Prostate gland (tissue), 2 donors: ENCODE results near the gene MUC15. TPM values are rescaled to one million over a fixed set of nuclear protein-coding genes. Genes with fewer than 3 reads are reported as not detected.

ENCODE experiments used
- DNase-seq: peaks from one replicate; pipeline ENCODE4 v3.0.0-alpha.2; 2019; ENCODE audit warnings: low spot score
- H3K27ac ChIP-seq, 2 donors: fragments of 200-600 bp; sonication (generic); 2 replicates each; pipeline ENCODE4 v1.5.1; 2017 to 2019
- H3K27me3 ChIP-seq: fragments of 200-600 bp; sonication (generic); replicated peaks from 2 replicates; pipeline ENCODE4 v1.5.1; 2019; ENCODE audit not compliant: insufficient read depth
- H3K36me3 ChIP-seq, 2 donors: fragments of 200-600 bp; sonication (generic); 1 replicate in 1 of 2; 2 replicates in 1 of 2; pipeline versions ENCODE4 v1.5.1 to v1.8.1; 2017 to 2019
- H3K4me1 ChIP-seq: fragments of 200-600 bp; sonication (generic); replicated peaks from 2 replicates; pipeline ENCODE4 v1.5.1; 2019
- H3K4me3 ChIP-seq, 2 donors: fragments of 200-600 bp; sonication (generic); 2 replicates each; pipeline ENCODE4 v1.5.1; 2017 to 2019
- H3K9me3 ChIP-seq: fragments of 200-600 bp; sonication (generic); 2 replicates; pipeline ENCODE4 v1.5.1; 2017
- POLR2A ChIP-seq: fragments of 450-650 bp; IDR thresholded peaks from one replicate; pipeline ENCODE4 v1.6.1; 2016; ENCODE audit warnings: antibody characterized with exemption, mild to moderate bottlenecking
- POLR2AphosphoS5 ChIP-seq: sonication (generic); formaldehyde crosslinking; IDR thresholded peaks from one replicate; pipeline ENCODE4 v1.6.1; 2017; ENCODE audit warnings: antibody characterized with exemption
- WGBS: methylation state at CpG from one replicate; pipeline ENCODE4 v1.1.5; 2018; 5-methylcytosine and 5-hydroxymethylcytosine counted together
- intact Hi-C: fragments of 100-400 bp; cut with DNase I; formaldehyde crosslinking; loops from one replicate; pipeline ENCODE4 v1.14.2; 2022
- total RNA-seq, 2 donors: library from RNA; depleted of rRNA; stranded (reverse); fragments of >200 nt; gene quantifications; one replicate each; pipeline ENCODE4 v1.1.0, GENCODE V29; 2016
- TF ChIP-seq, protein P1 (sequence below), 4 experiments: fragments of 200-600 bp in 2 of 4; fragments of 450-650 bp in 2 of 4; sonication (generic) in 2 of 4; IDR thresholded peaks; 1 replicate in 3 of 4; 2 replicates in 1 of 4; pipeline ENCODE4 v1.5.1; 2016 to 2019; ENCODE audit warnings: antibody characterized with exemption in 4 of 4, mild to moderate bottlenecking in 2 of 4, moderate library complexity in 2 of 4

Gene MUC15, protein sequence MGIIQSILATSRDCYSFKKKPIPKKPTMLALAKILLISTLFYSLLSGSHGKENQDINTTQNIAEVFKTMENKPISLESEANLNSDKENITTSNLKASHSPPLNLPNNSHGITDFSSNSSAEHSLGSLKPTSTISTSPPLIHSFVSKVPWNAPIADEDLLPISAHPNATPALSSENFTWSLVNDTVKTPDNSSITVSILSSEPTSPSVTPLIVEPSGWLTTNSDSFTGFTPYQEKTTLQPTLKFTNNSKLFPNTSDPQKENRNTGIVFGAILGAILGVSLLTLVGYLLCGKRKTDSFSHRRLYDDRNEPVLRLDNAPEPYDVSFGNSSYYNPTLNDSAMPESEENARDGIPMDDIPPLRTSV
- 1 to 10 TPM; 1.5 to 4.1 TPM for total RNA-seq

DNA sequence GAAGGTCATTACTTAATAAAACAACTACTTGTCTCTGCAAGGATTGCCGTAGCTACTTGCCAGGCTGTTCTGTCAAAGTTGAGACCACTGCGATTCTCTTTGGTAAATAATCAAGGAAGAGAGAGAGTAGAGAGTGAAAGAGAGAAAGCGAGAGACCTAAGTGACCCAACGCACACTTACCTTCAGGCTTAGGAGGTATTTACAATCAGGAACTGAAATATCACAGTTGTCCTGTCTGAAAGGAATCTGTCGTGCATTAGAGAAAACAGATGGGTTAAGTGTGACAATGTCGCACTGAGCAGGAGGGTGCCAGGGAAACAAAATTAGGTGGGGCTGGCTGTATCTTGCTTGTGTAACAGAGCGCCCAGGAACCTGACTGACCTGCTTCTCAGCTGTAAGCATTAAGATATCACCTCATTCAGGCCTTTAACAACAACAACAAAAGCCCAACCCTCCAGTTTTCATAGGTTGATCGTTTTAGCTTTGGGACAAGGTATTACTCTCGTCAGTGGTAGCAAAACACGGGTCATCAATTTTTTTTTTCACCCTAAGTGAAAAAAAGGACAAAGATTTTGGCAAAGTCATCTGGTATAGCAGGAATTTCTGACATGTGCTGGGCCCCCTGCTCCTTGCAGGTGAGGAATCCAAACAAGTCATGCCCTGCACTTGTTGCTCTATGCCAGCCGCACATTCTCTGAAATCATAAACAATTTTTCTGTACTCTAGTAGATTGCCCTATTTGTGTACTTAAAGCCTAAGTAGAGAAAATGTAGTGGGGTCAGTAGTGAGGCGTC is at the start of gene MUC15:
MUC15 (minus strand) TSS at position 403 of the 794 bp plus-strand sequence. CDS start 5,169 bp downstream, outside the sequence.
- no peaks in the 10 kb centered on the region for H3K36me3 ChIP-seq
- H3K9me3 ChIP-seq: no peaks in the 10 kb centered on the region
- intact Hi-C loops: no loop called here
- H3K4me3 ChIP-seq: no peak within 1 kb of the TSS
- no peaks in the 10 kb centered on the region for H3K4me1 ChIP-seq
- peak; percentile 23 for DNase-seq
- no peak for TF ChIP-seq POLR2A
- TF ChIP-seq, protein P1, sequence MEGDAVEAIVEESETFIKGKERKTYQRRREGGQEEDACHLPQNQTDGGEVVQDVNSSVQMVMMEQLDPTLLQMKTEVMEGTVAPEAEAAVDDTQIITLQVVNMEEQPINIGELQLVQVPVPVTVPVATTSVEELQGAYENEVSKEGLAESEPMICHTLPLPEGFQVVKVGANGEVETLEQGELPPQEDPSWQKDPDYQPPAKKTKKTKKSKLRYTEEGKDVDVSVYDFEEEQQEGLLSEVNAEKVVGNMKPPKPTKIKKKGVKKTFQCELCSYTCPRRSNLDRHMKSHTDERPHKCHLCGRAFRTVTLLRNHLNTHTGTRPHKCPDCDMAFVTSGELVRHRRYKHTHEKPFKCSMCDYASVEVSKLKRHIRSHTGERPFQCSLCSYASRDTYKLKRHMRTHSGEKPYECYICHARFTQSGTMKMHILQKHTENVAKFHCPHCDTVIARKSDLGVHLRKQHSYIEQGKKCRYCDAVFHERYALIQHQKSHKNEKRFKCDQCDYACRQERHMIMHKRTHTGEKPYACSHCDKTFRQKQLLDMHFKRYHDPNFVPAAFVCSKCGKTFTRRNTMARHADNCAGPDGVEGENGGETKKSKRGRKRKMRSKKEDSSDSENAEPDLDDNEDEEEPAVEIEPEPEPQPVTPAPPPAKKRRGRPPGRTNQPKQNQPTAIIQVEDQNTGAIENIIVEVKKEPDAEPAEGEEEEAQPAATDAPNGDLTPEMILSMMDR (IDR thresholded peaks at IDR 0.05): no peak
- no peak for TF ChIP-seq POLR2AphosphoS5
- no peaks in the 10 kb centered on the region for H3K27me3 ChIP-seq
- 37% methylated on average over 12 of the region's 12 CpGs for WGBS
- peak within 1 kb of the TSS in 1 of 2 donors; percentile 43 for H3K27ac ChIP-seq

DNA sequence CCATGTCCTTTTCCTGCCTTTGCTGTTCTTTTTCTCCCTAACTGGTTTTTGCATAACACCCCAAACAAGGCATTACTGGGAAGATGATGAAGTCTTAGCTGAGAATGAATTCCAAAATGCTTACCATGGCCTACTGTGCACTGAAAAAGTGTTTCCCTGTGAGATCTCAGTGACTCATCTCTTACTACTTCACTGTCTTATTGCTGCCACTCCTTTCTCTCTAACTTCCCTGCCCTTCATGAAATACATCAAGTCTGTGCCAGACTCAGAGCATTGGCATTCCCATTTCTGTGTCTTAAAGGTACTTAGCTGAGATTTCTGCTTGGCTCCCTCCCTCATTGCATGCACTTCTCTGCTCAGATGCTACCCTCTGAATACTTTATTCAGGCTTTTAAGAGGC is 49.1 kb upstream of the MUC15 start:
- TF ChIP-seq POLR2AphosphoS5 (no peak), POLR2A (no peak)
- TF ChIP-seq, protein P1 (IDR thresholded peaks at IDR 0.05): no peak
- H3K9me3 ChIP-seq: no peaks in the 10 kb centered on the region
- intact Hi-C loops: no loop called here
- no peak overlapping the region for H3K4me3 ChIP-seq
- no peak overlapping the region for H3K27ac ChIP-seq
- no peaks in the 10 kb centered on the region for H3K27me3 ChIP-seq
- no peaks in the 10 kb centered on the region for H3K36me3 ChIP-seq
- no peak for DNase-seq
- no peaks in the 10 kb centered on the region for H3K4me1 ChIP-seq

DNA sequence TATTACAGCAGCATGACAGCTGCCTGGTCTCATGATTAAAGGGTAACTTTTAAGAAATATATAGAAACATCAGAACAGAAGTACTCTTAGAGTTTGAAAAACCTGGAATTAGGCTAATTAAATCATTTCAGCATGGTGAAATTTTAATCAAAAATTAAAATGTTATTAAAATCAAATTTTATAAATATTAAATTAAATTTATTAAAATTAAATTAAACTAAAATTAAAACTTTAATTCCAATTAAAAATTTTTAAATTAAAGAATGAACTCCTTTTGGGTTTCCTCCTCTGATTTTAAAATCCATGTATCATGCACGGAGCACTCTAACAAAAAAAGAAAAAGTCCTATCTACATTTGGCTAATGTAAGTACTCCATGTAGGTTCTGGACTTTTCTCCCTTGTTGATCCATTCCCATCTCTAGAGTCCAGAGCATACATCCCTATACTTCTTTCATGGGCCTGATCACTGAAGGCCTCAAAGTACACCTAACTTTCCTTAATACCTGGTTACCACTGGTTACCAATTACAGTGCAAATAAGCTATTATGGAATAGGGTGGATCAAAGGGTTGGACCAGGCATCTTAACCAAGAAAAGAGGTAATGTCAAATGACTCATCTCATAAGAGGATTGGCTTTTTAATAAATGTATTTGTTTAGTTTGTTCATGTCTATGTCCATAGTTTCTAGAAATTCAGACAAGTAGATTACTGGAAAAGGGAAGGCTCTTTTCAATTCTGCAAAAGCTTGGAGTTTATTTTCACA is 48.4 kb upstream of the MUC15 start:
- intact Hi-C loops: no loop called here
- H3K4me3 ChIP-seq: no peak overlapping the region

DNA sequence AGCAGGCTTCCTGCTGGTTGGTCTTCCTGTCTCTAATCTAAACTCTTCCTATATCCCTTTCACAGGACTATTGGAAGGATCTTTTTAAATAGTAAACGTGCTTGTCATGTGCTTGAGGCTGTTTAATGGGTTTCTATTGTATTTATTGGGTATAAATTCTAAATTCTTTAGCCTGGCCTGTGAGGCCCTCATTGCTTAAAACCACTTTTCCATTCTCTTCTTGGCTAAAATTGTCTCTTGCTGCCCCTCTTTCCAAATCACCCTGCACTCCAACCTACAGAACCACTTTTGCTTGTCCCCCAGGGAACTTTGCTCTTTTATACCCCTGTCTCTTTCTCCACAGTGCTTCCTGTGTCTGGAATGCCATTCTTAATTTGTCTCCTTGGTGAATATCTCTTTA is 46.4 kb upstream of the MUC15 start:
- H3K27me3 ChIP-seq: no peaks in the 10 kb centered on the region
- H3K9me3 ChIP-seq: no peaks in the 10 kb centered on the region
- 7% methylated on average over 1 of the region's 1 CpG for WGBS
- H3K4me1 ChIP-seq: no peaks in the 10 kb centered on the region
- H3K27ac ChIP-seq: no peak overlapping the region
- TF ChIP-seq POLR2AphosphoS5: no peak
- no peak for TF ChIP-seq POLR2A
- TF ChIP-seq, protein P1 (IDR thresholded peaks at IDR 0.05): no peak
- H3K36me3 ChIP-seq: no peaks in the 10 kb centered on the region
- intact Hi-C loops: no loop called here
- no peak overlapping the region for H3K4me3 ChIP-seq
- no peak for DNase-seq

More for the DNA sequence above, 48.4 kb upstream of the MUC15 start:
- DNase-seq: no peak
- TF ChIP-seq POLR2A (no peak), POLR2AphosphoS5 (no peak)
- TF ChIP-seq, protein P1 (IDR thresholded peaks at IDR 0.05): no peak
- Histone ChIP-seq H3K4me1 (no peaks in the 10 kb centered on the region), H3K36me3 (no peaks in the 10 kb centered on the region), H3K9me3 (no peaks in the 10 kb centered on the region), H3K27ac (no peak overlapping the region), H3K27me3 (no peaks in the 10 kb centered on the region)
- 95% methylated on average over 1 of the region's 1 CpG for WGBS
